ENCODE measurements around the gene CCDC59. TPM values are rescaled to one million over a fixed set of nuclear protein-coding genes. Genes with fewer than 3 reads are reported as not detected.

Gene CCDC59
- total and polyA plus RNA-seq, 10 of the 15 experiments (the other 5 are each of a cell fraction or from before 2014, with no cell fraction given) = 30.4 to 128 (median 84.0) TPM

DNA sequence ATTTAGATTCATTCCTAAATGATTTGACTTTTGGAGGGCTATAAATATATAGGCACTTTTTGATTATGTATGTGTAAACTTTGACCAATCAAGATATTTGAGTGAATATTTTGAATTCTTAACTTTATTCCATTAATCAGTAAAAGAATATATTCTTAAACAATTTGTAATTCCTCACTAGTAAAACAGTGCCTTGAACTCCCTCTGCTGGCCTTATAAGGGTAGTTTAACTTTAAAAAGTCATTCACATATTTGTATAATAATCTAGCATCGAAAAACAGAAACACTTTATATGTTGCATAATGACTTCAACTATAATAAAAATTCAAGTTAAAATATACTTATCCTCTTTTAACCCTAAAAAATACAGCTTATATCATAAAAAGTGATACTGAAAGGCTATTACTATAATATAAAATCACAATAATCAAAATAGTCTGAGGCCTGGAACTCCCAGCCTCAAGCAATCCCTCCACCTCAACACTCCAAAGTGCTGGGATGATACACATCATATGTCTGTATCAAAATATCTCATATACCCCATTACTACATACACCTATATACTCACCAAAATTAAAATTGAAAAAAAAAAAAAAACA lies 31.2 kb downstream of the CCDC59 start (continued):
- peak; percentile 44 for TF ChIP-seq RAD21 (IDR thresholded peaks at IDR 0.05; ENCODE audit: insufficient read depth, low read depth, low read length)
- no peak for TF ChIP-seq RBBP5 (conservative IDR thresholded peaks at IDR 0.05)
- TF ChIP-seq ZBTB4 (CRISPR knock-in tag; IDR thresholded peaks at IDR 0.05) = no peak
- TF ChIP-seq SUPT20H (IDR thresholded peaks at IDR 0.05; ENCODE audit: borderline replicate concordance, control insufficient read depth, low read depth, low read length) = no peak
- TF ChIP-seq SREBF1 (IDR thresholded peaks at IDR 0.05; ENCODE audit: low read length) = no peak
- no peak for TF ChIP-seq TBL1XR1 (IDR thresholded peaks at IDR 0.05; ENCODE audit: low read depth, low read length)
- TF ChIP-seq EED (IDR thresholded peaks at IDR 0.05; ENCODE audit: low read depth) = no peak
- TF ChIP-seq EGR1 (IDR thresholded peaks at IDR 0.05; ENCODE audit: borderline replicate concordance in 1 of 2, low read depth in 2 of 2, low read length in 2 of 2) = no peak
- TF ChIP-seq SMC3 (IDR thresholded peaks at IDR 0.05; ENCODE audit: borderline replicate concordance, low read length) = peak; percentile 52; the same call in 1 of the 2 replicates

Measured in GM12878 (cell line).